ENCODE results near the gene HECW1. TPM values are rescaled to one million over a fixed set of nuclear protein-coding genes. Genes with fewer than 3 reads are reported as not detected.

The HECW1 gene
- total and polyA plus RNA-seq, 8 donors: 0.29 to 5.1 (median 3.2) TPM

GRCh38 chr7:43244232-43244631, 131.8 kb downstream of the HECW1 start:
- Histone ChIP-seq H3K4me1 (no peaks in the 10 kb centered on the region), H3K4me3 (no peak overlapping the region), H3K27me3 (peaks cover 0 to 17% of the 10 kb centered on the region in 2 donors), H3K27ac (no peak overlapping the region), H3K9me3 (no peaks in the 10 kb centered on the region), H3K36me3 (no peaks in the 10 kb centered on the region)
- no peak for TF ChIP-seq CTCF (IDR thresholded peaks at IDR 0.05)
- ATAC-seq: no peak
- no peak for DNase-seq
- intact Hi-C loops (cut with DNase I): no loop called here

- ATAC-seq: no peak
- Histone ChIP-seq H3K36me3 (no peaks in the 10 kb centered on the region), H3K9me3 (no peaks in the 10 kb centered on the region), H3K27me3 (peaks cover 0 to 17% of the 10 kb centered on the region in 2 donors), H3K4me1 (no peaks in the 10 kb centered on the region), H3K4me3 (no peak overlapping the region), H3K27ac (no peak overlapping the region)
- intact Hi-C loops (cut with DNase I): no loop called here
- TF ChIP-seq CTCF (IDR thresholded peaks at IDR 0.05): no peak
- DNase-seq: no peak
Observed at GRCh38 chr7:43244784-43245183, 132.3 kb downstream of the HECW1 start.

GRCh38 chr7:43247757-43248156, 135.3 kb downstream of the HECW1 start:
- Histone ChIP-seq H3K36me3 (no peaks in the 10 kb centered on the region), H3K27me3 (peaks cover 0 to 23% of the 10 kb centered on the region in 2 donors), H3K27ac (no peak overlapping the region), H3K4me3 (no peak overlapping the region), H3K4me1 (no peaks in the 10 kb centered on the region), H3K9me3 (no peaks in the 10 kb centered on the region)
- DNase-seq (no peak), ATAC-seq (no peak)
- intact Hi-C loops (cut with DNase I): no loop called here
- no peak for TF ChIP-seq CTCF (IDR thresholded peaks at IDR 0.05)

GRCh38 chr7:43248553-43248952, 136.1 kb downstream of the HECW1 start:
- H3K36me3 ChIP-seq: no peaks in the 10 kb centered on the region
- intact Hi-C loops (cut with DNase I): no loop called here
- no peaks in the 10 kb centered on the region for H3K4me1 ChIP-seq
- DNase-seq (no peak), ATAC-seq (no peak)
- H3K4me3 ChIP-seq: no peak overlapping the region
- H3K27ac ChIP-seq: no peak overlapping the region
- H3K27me3 ChIP-seq: peaks cover 0 to 23% of the 10 kb centered on the region in 2 donors
- TF ChIP-seq CTCF (IDR thresholded peaks at IDR 0.05): no peak
- H3K9me3 ChIP-seq: no peaks in the 10 kb centered on the region

- intact Hi-C loops (cut with DNase I): no loop called here
- ATAC-seq (peak; percentile 86), DNase-seq (peak in 3 of 4 donors; percentile 31 to 66 (median 33))
- H3K4me1 ChIP-seq: no peaks in the 10 kb centered on the region
- no peaks in the 10 kb centered on the region for H3K9me3 ChIP-seq
- H3K27ac ChIP-seq: no peak overlapping the region
- TF ChIP-seq CTCF (IDR thresholded peaks at IDR 0.05): no peak
- H3K27me3 ChIP-seq: peaks cover 0 to 23% of the 10 kb centered on the region in 2 donors
- H3K4me3 ChIP-seq: no peak overlapping the region
- no peaks in the 10 kb centered on the region for H3K36me3 ChIP-seq
Observed at GRCh38 chr7:43248961-43249822, 136.7 kb downstream of the HECW1 start.

Data from left lung (tissue), 10 donors.